ENCODE data around the gene FBP2.

Gene FBP2

GRCh38 chr9:94560237-94560636 is 33.4 kb downstream of the FBP2 start:
- CTCF ChIA-PET: no interaction called here
- TF ChIP-seq RBAK (tag by site-specific recombination; IDR thresholded peaks at IDR 0.05) (no peak), ZNF157 (tag by site-specific recombination; IDR thresholded peaks at IDR 0.05) (no peak), GFI1B (tag by site-specific recombination; IDR thresholded peaks at IDR 0.05) (no peak), ZNF362 (tag by site-specific recombination; IDR thresholded peaks at IDR 0.05) (no peak), KLF10 (tag by site-specific recombination; IDR thresholded peaks at IDR 0.05) (no peak), ZNF704 (tag by site-specific recombination; IDR thresholded peaks at IDR 0.05) (no peak), ZNF394 (tag by site-specific recombination; IDR thresholded peaks at IDR 0.05; ENCODE audit: borderline replicate concordance) (no peak), ZNF37A (tag by site-specific recombination; IDR thresholded peaks at IDR 0.05) (no peak), GLI4 (tag by site-specific recombination; IDR thresholded peaks at IDR 0.05) (no peak)
- Histone ChIP-seq H3K4me3 (ENCODE audit: low read depth, low read length) (no peak overlapping the region), H3K9me3 (ENCODE audit: control insufficient read depth, insufficient read depth, low read depth, low read length) (no peaks in the 10 kb centered on the region), H3K36me3 (ENCODE audit: control insufficient read depth in 2 of 2, insufficient read depth in 1 of 2, low read length in 2 of 2) (no peaks in the 10 kb centered on the region), H3K27ac (ENCODE audit: extremely low read depth, low read depth, low read length) (no peak overlapping the region), H3K4me1 (ENCODE audit: control insufficient read depth, insufficient read depth, low read length) (no peaks in the 10 kb centered on the region)
- POLR2A ChIA-PET: no interaction called here

GRCh38 chr9:94557376-94557775 is 36.2 kb downstream of the FBP2 start:
- ChIA-PET POLR2A (no interaction called here), CTCF (no interaction called here)

More at GRCh38 chr9:94557376-94557775, 36.2 kb downstream of the FBP2 start:
- H3K4me3 ChIP-seq (ENCODE audit: low read depth, low read length): no peak overlapping the region
- no peak overlapping the region for H3K27ac ChIP-seq (ENCODE audit: extremely low read depth, low read depth, low read length)
- no peaks in the 10 kb centered on the region for H3K9me3 ChIP-seq (ENCODE audit: control insufficient read depth, insufficient read depth, low read depth, low read length)
- TF ChIP-seq GLI4 (tag by site-specific recombination; IDR thresholded peaks at IDR 0.05) (no peak), ZNF677 (tag by site-specific recombination; IDR thresholded peaks at IDR 0.05) (no peak), EGR2 (tag by site-specific recombination; IDR thresholded peaks at IDR 0.05; ENCODE audit: low read depth) (no peak), ZSCAN5A (tag by site-specific recombination; IDR thresholded peaks at IDR 0.05) (no peak), GLI2 (tag by site-specific recombination; IDR thresholded peaks at IDR 0.05; ENCODE audit: borderline replicate concordance, low read depth) (no peak), ZNF416 (tag by site-specific recombination; IDR thresholded peaks at IDR 0.05) (no peak), BCL11A (tag by site-specific recombination; IDR thresholded peaks at IDR 0.05; ENCODE audit: low read depth) (no peak), KLF17 (tag by site-specific recombination; IDR thresholded peaks at IDR 0.05) (no peak), ZBTB8A (tag by site-specific recombination; IDR thresholded peaks at IDR 0.05) (no peak), ZNF398 (tag by site-specific recombination; IDR thresholded peaks at IDR 0.05) (no peak), ZNF776 (tag by site-specific recombination; IDR thresholded peaks at IDR 0.05; ENCODE audit: borderline replicate concordance) (no peak)
- H3K36me3 ChIP-seq (ENCODE audit: control insufficient read depth in 2 of 2, insufficient read depth in 1 of 2, low read length in 2 of 2): no peaks in the 10 kb centered on the region
- H3K4me1 ChIP-seq (ENCODE audit: control insufficient read depth, insufficient read depth, low read length): no peaks in the 10 kb centered on the region
